HepG2 (cell line): Measurements from ENCODE around the gene METTL1. TPM values are rescaled to one million over a fixed set of nuclear protein-coding genes. Genes with fewer than 3 reads are reported as not detected.
A peak's percentile ranks its signal among the peaks of the same experiment; 100 is the strongest.

Source experiments
- CSRNP1 ChIP-seq: sonication (generic); formaldehyde crosslinking; IDR thresholded peaks from 2 replicates; pipeline ENCODE4 v1.8.1; 2023; ENCODE audit warnings: mild to moderate bottlenecking, missing genetic modification reagents
- JDP2 ChIP-seq: sonication (generic); formaldehyde crosslinking; IDR thresholded peaks from 2 replicates; pipeline ENCODE4 v1.8.1; 2022; ENCODE audit warnings: missing genetic modification reagents, borderline replicate concordance
- KAT8 ChIP-seq: IDR thresholded peaks from 2 replicates; pipeline ENCODE4 v1.6.1; 2016; ENCODE audit warnings: missing genetic modification reagents, missing compliant biosample characterization
- LCORL ChIP-seq, 2 experiments: fragments of 450-650 bp in 1 of 2; sonication (generic) in 1 of 2; formaldehyde crosslinking in 1 of 2; IDR thresholded peaks; 2 replicates each; pipeline versions ENCODE4 v1.5.0 to v1.6.1; 2017 to 2020; ENCODE audit warnings: antibody characterized with exemption in 1 of 2, missing genetic modification reagents in 1 of 2
- MTF2 ChIP-seq: sonication (generic); formaldehyde crosslinking; IDR thresholded peaks from 2 replicates; pipeline ENCODE4 v1.5.0; 2020; ENCODE audit warnings: missing genetic modification reagents, borderline replicate concordance
- NONO ChIP-seq, 2 experiments: fragments of 450-650 bp in 1 of 2; sonication (generic) in 1 of 2; formaldehyde crosslinking in 1 of 2; IDR thresholded peaks in 1 of 2; conservative IDR thresholded peaks in 1 of 2; 2 replicates each; pipeline versions ENCODE4 v1.6.1 to v1.8.0; 2017 to 2022; ENCODE audit warnings: mild to moderate bottlenecking in 1 of 2, missing genetic modification reagents in 1 of 2, moderate library complexity in 1 of 2
- NR2C2 ChIP-seq: sonication (generic); formaldehyde crosslinking; IDR thresholded peaks from 2 replicates; pipeline ENCODE4 v1.4.0; 2020; ENCODE audit warnings: missing genetic modification reagents, mild to moderate bottlenecking, moderate library complexity, borderline replicate concordance
- RERE ChIP-seq: IDR thresholded peaks from 2 replicates; pipeline ENCODE4 v1.6.1; 2016; ENCODE audit warnings: low read depth, missing genetic modification reagents, missing compliant biosample characterization
- RFXAP ChIP-seq: sonication (generic); formaldehyde crosslinking; IDR thresholded peaks from 2 replicates; pipeline ENCODE4 v1.4.0; 2020; ENCODE audit warnings: missing genetic modification reagents, borderline replicate concordance
- SOX5 ChIP-seq: IDR thresholded peaks from 2 replicates; pipeline ENCODE4 v1.6.1; 2016; ENCODE audit warnings: borderline replicate concordance
- TGIF2 ChIP-seq: IDR thresholded peaks from 2 replicates; pipeline ENCODE4 v1.6.1; 2016; ENCODE audit warnings: control low read depth, missing compliant biosample characterization
- TSC22D2 ChIP-seq: sonication (generic); formaldehyde crosslinking; IDR thresholded peaks from 2 replicates; pipeline ENCODE4 v1.5.1; 2020; ENCODE audit warnings: missing genetic modification reagents, mild to moderate bottlenecking, borderline replicate concordance
- ZFX ChIP-seq: sonication (generic); formaldehyde crosslinking; IDR thresholded peaks from 2 replicates; pipeline ENCODE4 v1.4.0; 2020; ENCODE audit warnings: mild to moderate bottlenecking, low read depth, missing genetic modification reagents, moderate library complexity
- ZFY ChIP-seq: sonication (generic); formaldehyde crosslinking; IDR thresholded peaks from 2 replicates; pipeline ENCODE4 v1.4.0; 2020; ENCODE audit warnings: missing genetic modification reagents
- ZFYVE20 ChIP-seq: sonication (generic); formaldehyde crosslinking; IDR thresholded peaks from 2 replicates; pipeline ENCODE4 v1.8.0; 2023; ENCODE audit warnings: low read depth, mild to moderate bottlenecking, moderate library complexity, missing genetic modification reagents, borderline replicate concordance
- ZNF143 ChIP-seq: sonication (generic); formaldehyde crosslinking; IDR thresholded peaks from 2 replicates; pipeline ENCODE4 v1.4.0; 2020; ENCODE audit warnings: missing genetic modification reagents
- ZNF333 ChIP-seq: sonication (generic); formaldehyde crosslinking; IDR thresholded peaks from 2 replicates; pipeline ENCODE4 v1.4.0; 2020; ENCODE audit warnings: mild to moderate bottlenecking, missing genetic modification reagents, borderline replicate concordance
- ZNF343 ChIP-seq: sonication (generic); formaldehyde crosslinking; IDR thresholded peaks from 2 replicates; pipeline ENCODE4 v1.4.0; 2020; ENCODE audit warnings: mild to moderate bottlenecking, missing genetic modification reagents
- ZNF674 ChIP-seq: sonication (generic); formaldehyde crosslinking; IDR thresholded peaks from 2 replicates; pipeline ENCODE4 v1.5.0; 2020; ENCODE audit warnings: low read depth, mild to moderate bottlenecking, missing genetic modification reagents
- ZSCAN29 ChIP-seq: sonication (generic); formaldehyde crosslinking; conservative IDR thresholded peaks from 2 replicates; pipeline ENCODE4 v1.4.0; 2020; ENCODE audit warnings: mild to moderate bottlenecking, missing genetic modification reagents
- ZSCAN5A ChIP-seq: sonication (generic); formaldehyde crosslinking; IDR thresholded peaks from 2 replicates; pipeline ENCODE4 v1.8.0; 2022; ENCODE audit warnings: mild to moderate bottlenecking, missing genetic modification reagents, borderline replicate concordance
- polyA plus RNA-seq, 8 experiments: library from polyadenylated mRNA; depleted of rRNA in 3 of 8; stranded (reverse) in 7 of 8; unstranded in 1 of 8; fragments of >200 nt; fragmentation: Illumina TruSeq in 4 of 8; extraction: Trizol in 4 of 8; gene quantifications; 2 replicates each; pipeline versions ENCODE4 v1.2.1 to v1.2.3, GENCODE V29; 2011 to 2016; ENCODE audit warnings: low read depth in 4 of 8, missing spikeins in 1 of 8, mixed read lengths in 1 of 8; ENCODE audit not compliant: insufficient read depth in 1 of 8
- total RNA-seq, 5 experiments: library from RNA; depleted of rRNA; stranded (reverse); fragments of >200 nt; fragmentation: Illumina TruSeq; extraction: Trizol; gene quantifications; 2 replicates each; pipeline ENCODE4 v1.2.3, GENCODE V29; 2016; ENCODE audit warnings: low read depth in 1 of 5

The METTL1 gene
- total and polyA plus RNA-seq, 2 of the 13 experiments (the other 11 are each of a cell fraction or from before 2014, with no cell fraction given) = 34.7 to 36.9 TPM

GRCh38 chr12:57744777-57745484 is 27.0 kb downstream of the METTL1 start, which contains the start of gene TSPAN31 (continued):
- TF ChIP-seq LCORL (IDR thresholded peaks at IDR 0.05) (no peak), LCORL (CRISPR knock-in tag; IDR thresholded peaks at IDR 0.05) (no peak), ZNF674 (no peak), NR2C2 (CRISPR knock-in tag) (no peak), ZSCAN29 (CRISPR knock-in tag) (no peak), ZFYVE20 (CRISPR knock-in tag) (no peak), ZSCAN5A (CRISPR knock-in tag) (no peak), TSC22D2 (CRISPR knock-in tag) (no peak), JDP2 (CRISPR knock-in tag) (no peak), CSRNP1 (CRISPR knock-in tag) (no peak; the same call in 1 of the 2 replicates), ZNF333 (CRISPR knock-in tag) (no peak), ZFX (CRISPR knock-in tag) (peak; percentile 77), NONO (IDR thresholded peaks at IDR 0.05) (no peak), NONO (CRISPR knock-in tag; conservative IDR thresholded peaks at IDR 0.05) (no peak; the same call in 1 of the 2 replicates), ZFY (CRISPR knock-in tag) (peak; percentile 64; the same call in 1 of the 2 replicates), RFXAP (peak; percentile 89), TGIF2 (CRISPR knock-in tag) (no peak), ZNF143 (no peak), KAT8 (peak; percentile 65; the same call in 1 of the 2 replicates), MTF2 (CRISPR knock-in tag) (no peak), ZNF343 (no peak), RERE (no peak), SOX5 (CRISPR knock-in tag) (peak; percentile 13; the same call in 1 of the 2 replicates)
